WTC11 (cell line): Measurements from ENCODE around the gene CNBP. TPM values are rescaled to one million over a fixed set of nuclear protein-coding genes. Genes with fewer than 3 reads are reported as not detected.

Experiments used
- CBFB ChIP-seq: sonication (generic); formaldehyde crosslinking; IDR thresholded peaks from 2 replicates; pipeline ENCODE4 v1.8.1; 2022; ENCODE audit warnings: mild to moderate bottlenecking, low read depth, missing genetic modification reagents
- ELF4 ChIP-seq: sonication (generic); formaldehyde crosslinking; IDR thresholded peaks from 2 replicates; pipeline ENCODE4 v1.8.1; 2022; ENCODE audit warnings: low read depth, mild to moderate bottlenecking, moderate library complexity, missing genetic modification reagents
- EMX1 ChIP-seq: fragments of 250-450 bp; sonication (Bioruptor Pico); IDR thresholded peaks from 2 replicates; pipeline ENCODE4 v1.8.0; 2021; ENCODE audit warnings: mild to moderate bottlenecking
- ESRRA ChIP-seq: sonication (generic); formaldehyde crosslinking; IDR thresholded peaks from 2 replicates; pipeline ENCODE4 v1.8.1; 2022; ENCODE audit warnings: mild to moderate bottlenecking, missing genetic modification reagents, borderline replicate concordance
- ETV6 ChIP-seq: sonication (generic); formaldehyde crosslinking; IDR thresholded peaks from 2 replicates; pipeline ENCODE4 v1.8.1; 2022; ENCODE audit warnings: mild to moderate bottlenecking, missing genetic modification reagents
- FOXJ3 ChIP-seq: sonication (generic); formaldehyde crosslinking; IDR thresholded peaks from 2 replicates; pipeline ENCODE4 v1.9.0; 2021; ENCODE audit warnings: missing genetic modification reagents, mild to moderate bottlenecking, borderline replicate concordance
- FOXP1 ChIP-seq: sonication (generic); formaldehyde crosslinking; IDR thresholded peaks from 2 replicates; pipeline ENCODE4 v1.8.0; 2022; ENCODE audit warnings: missing genetic modification reagents, mild to moderate bottlenecking, moderate library complexity, borderline replicate concordance
- GABPB1 ChIP-seq: sonication (generic); formaldehyde crosslinking; IDR thresholded peaks from 2 replicates; pipeline ENCODE4 v1.8.1; 2023; ENCODE audit warnings: mild to moderate bottlenecking, missing genetic modification reagents
- GRHL2 ChIP-seq: fragments of 250-450 bp; sonication (Bioruptor Pico); IDR thresholded peaks from 2 replicates; pipeline ENCODE4 v1.8.0; 2022; ENCODE audit warnings: mild to moderate bottlenecking, moderate library complexity; ENCODE audit not compliant: insufficient replicate concordance, severe bottlenecking
- GTF2I ChIP-seq: fragments of 250-450 bp; sonication (Bioruptor Pico); conservative IDR thresholded peaks from 2 replicates; pipeline ENCODE4 v1.4.0; 2021; ENCODE audit warnings: mild to moderate bottlenecking
- HMGA2 ChIP-seq: fragments of 250-450 bp; sonication (Bioruptor Pico); IDR thresholded peaks from 2 replicates; pipeline ENCODE4 v1.4.0; 2021; ENCODE audit warnings: mild to moderate bottlenecking, moderate library complexity
- JAZF1 ChIP-seq: fragments of 250-450 bp; sonication (Bioruptor Pico); IDR thresholded peaks from 2 replicates; pipeline ENCODE4 v1.9.0; 2021; ENCODE audit warnings: moderate library complexity, mild to moderate bottlenecking, inconsistent platforms
- KAT7 ChIP-seq: sonication (generic); formaldehyde crosslinking; IDR thresholded peaks from 2 replicates; pipeline ENCODE4 v1.8.1; 2023; ENCODE audit warnings: missing genetic modification reagents, mild to moderate bottlenecking, borderline replicate concordance
- MXD4 ChIP-seq: fragments of 250-450 bp; sonication (Bioruptor Pico); IDR thresholded peaks from 2 replicates; pipeline ENCODE4 v1.8.0; 2021; ENCODE audit warnings: mild to moderate bottlenecking, moderate library complexity, borderline replicate concordance
- RELA ChIP-seq: sonication (generic); formaldehyde crosslinking; IDR thresholded peaks from 2 replicates; pipeline ENCODE4 v1.8.1; 2022; ENCODE audit warnings: missing genetic modification reagents, mild to moderate bottlenecking, borderline replicate concordance
- RORB ChIP-seq: fragments of 250-450 bp; sonication (Bioruptor Pico); IDR thresholded peaks from 2 replicates; pipeline ENCODE4 v1.9.0; 2021; ENCODE audit warnings: mild to moderate bottlenecking
- SMAD3 ChIP-seq: sonication (generic); formaldehyde crosslinking; IDR thresholded peaks from 2 replicates; pipeline ENCODE4 v1.8.0; 2022; ENCODE audit warnings: missing genetic modification reagents, mild to moderate bottlenecking, borderline replicate concordance
- SP1 ChIP-seq: sonication (generic); formaldehyde crosslinking; conservative IDR thresholded peaks from 2 replicates; pipeline ENCODE4 v1.8.1; 2022; ENCODE audit warnings: missing genetic modification reagents
- TEAD1 ChIP-seq: sonication (generic); formaldehyde crosslinking; IDR thresholded peaks from 2 replicates; pipeline ENCODE4 v1.8.0; 2022; ENCODE audit warnings: mild to moderate bottlenecking, missing genetic modification reagents
- ZBTB21 ChIP-seq: sonication (generic); formaldehyde crosslinking; IDR thresholded peaks from 2 replicates; pipeline ENCODE4 v1.8.1; 2023; ENCODE audit warnings: mild to moderate bottlenecking, missing genetic modification reagents, borderline replicate concordance
- ZNF219 ChIP-seq: sonication (generic); formaldehyde crosslinking; IDR thresholded peaks from 2 replicates; pipeline ENCODE4 v1.8.0; 2023; ENCODE audit warnings: missing genetic modification reagents, mild to moderate bottlenecking, borderline replicate concordance
- ZNF232 ChIP-seq: sonication (generic); formaldehyde crosslinking; IDR thresholded peaks from 2 replicates; pipeline ENCODE4 v1.8.0; 2022; ENCODE audit warnings: mild to moderate bottlenecking, missing genetic modification reagents
- total RNA-seq: library from RNA; stranded (reverse); gene quantifications from 3 replicates; pipeline ENCODE4 v1.2.3, GENCODE V29; 2021
- TF ChIP-seq, protein P1 (sequence below): fragments of 250-450 bp; sonication (Bioruptor Pico); conservative IDR thresholded peaks from 2 replicates; pipeline ENCODE4 v1.9.0; 2021; ENCODE audit warnings: mild to moderate bottlenecking
- TF ChIP-seq, protein P2 (sequence below): fragments of 250-450 bp; sonication (Bioruptor Pico); IDR thresholded peaks from 2 replicates; pipeline ENCODE4 v1.8.0; 2021; ENCODE audit warnings: mild to moderate bottlenecking
- TF ChIP-seq, protein P3 (sequence below): sonication (generic); formaldehyde crosslinking; IDR thresholded peaks from 2 replicates; pipeline ENCODE4 v1.8.0; 2022; ENCODE audit warnings: mild to moderate bottlenecking, missing genetic modification reagents
- TF ChIP-seq, protein P4 (sequence below): sonication (generic); formaldehyde crosslinking; IDR thresholded peaks from 2 replicates; pipeline ENCODE4 v1.8.0; 2022; ENCODE audit warnings: missing genetic modification reagents
- TF ChIP-seq, protein P5 (sequence below): sonication (generic); formaldehyde crosslinking; IDR thresholded peaks from 2 replicates; pipeline ENCODE4 v1.8.1; 2022; ENCODE audit warnings: low read depth, missing genetic modification reagents, borderline replicate concordance
- TF ChIP-seq, protein P6 (sequence below): sonication (generic); formaldehyde crosslinking; conservative IDR thresholded peaks from 2 replicates; pipeline ENCODE4 v1.8.1; 2023; ENCODE audit warnings: mild to moderate bottlenecking, low read depth, missing genetic modification reagents, moderate library complexity

CNBP gene
- total RNA-seq, 1 experiment from 2014 or later: 329 TPM

DNA sequence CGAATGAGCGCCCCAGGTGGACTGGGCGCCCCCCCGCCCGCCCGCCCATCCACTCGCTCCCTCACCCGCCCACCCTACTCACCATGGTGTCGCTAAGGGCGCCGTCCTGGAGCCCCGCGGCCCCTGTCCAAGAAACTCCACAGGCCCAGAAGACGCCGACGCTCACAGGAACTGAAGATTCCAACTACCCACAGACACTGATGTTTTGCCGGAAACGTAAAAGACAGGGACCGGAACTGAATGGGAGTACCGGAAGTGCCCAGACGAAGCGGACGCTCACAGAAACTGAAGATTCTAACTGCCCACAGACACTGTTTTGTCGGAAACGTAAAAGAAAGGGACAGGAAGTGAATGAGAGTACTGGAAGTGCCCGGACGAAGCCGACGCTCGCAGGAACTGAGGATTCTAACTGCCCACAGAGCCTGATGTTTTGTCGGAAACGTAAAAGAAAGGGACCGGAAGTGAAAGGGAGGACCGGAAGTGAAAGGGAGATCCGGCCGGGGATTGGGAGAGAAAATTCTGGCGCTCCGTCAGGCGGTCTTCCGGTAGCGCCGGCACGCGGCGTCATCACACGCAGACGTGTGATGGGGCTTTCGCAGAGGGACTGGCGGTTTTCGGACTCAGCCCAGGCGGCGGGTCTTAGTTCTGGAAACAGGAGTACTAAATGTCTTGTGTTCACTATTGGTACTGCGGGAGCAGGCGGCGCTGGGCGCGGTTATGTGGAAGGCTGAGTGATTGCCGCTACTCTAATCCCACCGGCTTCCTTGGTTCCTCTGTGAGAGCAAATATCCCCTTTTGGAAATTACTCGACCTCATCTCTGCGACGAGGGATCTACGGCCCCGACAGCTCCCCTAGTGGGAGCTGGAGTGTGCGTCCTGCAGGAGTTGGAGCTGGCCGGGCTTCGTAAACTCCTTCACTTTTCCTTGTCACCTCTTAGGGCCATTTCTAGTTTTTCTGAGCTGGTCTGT is 22.5 kb downstream of the CNBP start, which contains the start of gene ISY1 (continued):
- TF ChIP-seq, protein P1, sequence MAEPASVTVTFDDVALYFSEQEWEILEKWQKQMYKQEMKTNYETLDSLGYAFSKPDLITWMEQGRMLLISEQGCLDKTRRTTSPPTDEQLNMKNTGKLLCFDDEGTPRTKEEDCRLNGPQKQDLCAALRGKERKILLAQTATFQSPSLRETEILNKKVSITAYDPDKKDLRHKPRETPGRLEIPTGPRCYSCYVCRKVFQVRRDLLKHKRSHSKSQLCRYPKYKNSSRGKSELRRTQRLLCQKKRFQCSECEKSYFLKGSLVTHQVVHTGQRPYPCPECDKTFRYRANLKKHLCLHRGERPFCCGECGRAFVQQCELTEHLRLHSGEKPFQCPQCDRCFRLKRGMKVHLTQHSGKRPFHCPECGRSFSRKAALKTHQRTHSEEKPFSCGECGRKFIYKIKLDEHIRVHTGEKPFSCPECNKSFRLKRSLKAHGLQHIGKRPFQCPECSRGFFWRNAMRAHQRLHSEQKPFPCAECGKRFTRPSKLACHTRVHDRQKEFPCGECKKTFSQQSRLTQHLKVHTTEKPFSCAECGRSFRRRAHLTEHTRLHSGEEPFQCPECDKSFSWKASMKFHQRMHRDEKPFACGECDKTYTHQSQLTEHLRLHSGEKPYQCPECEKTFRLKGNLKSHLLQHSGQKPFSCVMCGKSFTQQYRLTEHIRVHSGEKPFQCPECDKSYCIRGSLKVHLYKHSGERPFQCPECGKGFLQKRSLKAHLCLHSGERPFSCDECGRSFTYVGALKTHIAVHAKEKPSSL: no peak
- TF ChIP-seq ZNF232 (CRISPR knock-in tag) (no peak), SP1 (peak; percentile 59), HMGA2 (CRISPR knock-in tag) (no peak), ZNF219 (CRISPR knock-in tag) (no peak), ESRRA (CRISPR knock-in tag) (no peak), FOXJ3 (CRISPR knock-in tag) (no peak), FOXP1 (CRISPR knock-in tag) (0 out of 2 replicates have a peak, but pooled peaks have one; percentile 53), CBFB (CRISPR knock-in tag) (no peak), JAZF1 (no peak), MXD4 (no peak), EMX1 (CRISPR knock-in tag) (no peak), TEAD1 (CRISPR knock-in tag) (0 out of 2 replicates have a peak, but pooled peaks have one; percentile 55), ETV6 (CRISPR knock-in tag) (no peak), GABPB1 (CRISPR knock-in tag) (peak; percentile 93), KAT7 (CRISPR knock-in tag) (no peak), RORB (CRISPR knock-in tag) (no peak), GTF2I (CRISPR knock-in tag) (no peak), SMAD3 (no peak), RELA (no peak), GRHL2 (CRISPR knock-in tag) (no peak), ZBTB21 (no peak), ELF4 (CRISPR knock-in tag) (no peak)
- TF ChIP-seq, protein P2, sequence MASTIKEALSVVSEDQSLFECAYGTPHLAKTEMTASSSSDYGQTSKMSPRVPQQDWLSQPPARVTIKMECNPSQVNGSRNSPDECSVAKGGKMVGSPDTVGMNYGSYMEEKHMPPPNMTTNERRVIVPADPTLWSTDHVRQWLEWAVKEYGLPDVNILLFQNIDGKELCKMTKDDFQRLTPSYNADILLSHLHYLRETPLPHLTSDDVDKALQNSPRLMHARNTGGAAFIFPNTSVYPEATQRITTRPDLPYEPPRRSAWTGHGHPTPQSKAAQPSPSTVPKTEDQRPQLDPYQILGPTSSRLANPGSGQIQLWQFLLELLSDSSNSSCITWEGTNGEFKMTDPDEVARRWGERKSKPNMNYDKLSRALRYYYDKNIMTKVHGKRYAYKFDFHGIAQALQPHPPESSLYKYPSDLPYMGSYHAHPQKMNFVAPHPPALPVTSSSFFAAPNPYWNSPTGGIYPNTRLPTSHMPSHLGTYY (CRISPR knock-in tag): no peak
- TF ChIP-seq, protein P3, sequence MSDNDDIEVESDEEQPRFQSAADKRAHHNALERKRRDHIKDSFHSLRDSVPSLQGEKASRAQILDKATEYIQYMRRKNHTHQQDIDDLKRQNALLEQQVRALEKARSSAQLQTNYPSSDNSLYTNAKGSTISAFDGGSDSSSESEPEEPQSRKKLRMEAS (CRISPR knock-in tag): no peak
- TF ChIP-seq, protein P4, sequence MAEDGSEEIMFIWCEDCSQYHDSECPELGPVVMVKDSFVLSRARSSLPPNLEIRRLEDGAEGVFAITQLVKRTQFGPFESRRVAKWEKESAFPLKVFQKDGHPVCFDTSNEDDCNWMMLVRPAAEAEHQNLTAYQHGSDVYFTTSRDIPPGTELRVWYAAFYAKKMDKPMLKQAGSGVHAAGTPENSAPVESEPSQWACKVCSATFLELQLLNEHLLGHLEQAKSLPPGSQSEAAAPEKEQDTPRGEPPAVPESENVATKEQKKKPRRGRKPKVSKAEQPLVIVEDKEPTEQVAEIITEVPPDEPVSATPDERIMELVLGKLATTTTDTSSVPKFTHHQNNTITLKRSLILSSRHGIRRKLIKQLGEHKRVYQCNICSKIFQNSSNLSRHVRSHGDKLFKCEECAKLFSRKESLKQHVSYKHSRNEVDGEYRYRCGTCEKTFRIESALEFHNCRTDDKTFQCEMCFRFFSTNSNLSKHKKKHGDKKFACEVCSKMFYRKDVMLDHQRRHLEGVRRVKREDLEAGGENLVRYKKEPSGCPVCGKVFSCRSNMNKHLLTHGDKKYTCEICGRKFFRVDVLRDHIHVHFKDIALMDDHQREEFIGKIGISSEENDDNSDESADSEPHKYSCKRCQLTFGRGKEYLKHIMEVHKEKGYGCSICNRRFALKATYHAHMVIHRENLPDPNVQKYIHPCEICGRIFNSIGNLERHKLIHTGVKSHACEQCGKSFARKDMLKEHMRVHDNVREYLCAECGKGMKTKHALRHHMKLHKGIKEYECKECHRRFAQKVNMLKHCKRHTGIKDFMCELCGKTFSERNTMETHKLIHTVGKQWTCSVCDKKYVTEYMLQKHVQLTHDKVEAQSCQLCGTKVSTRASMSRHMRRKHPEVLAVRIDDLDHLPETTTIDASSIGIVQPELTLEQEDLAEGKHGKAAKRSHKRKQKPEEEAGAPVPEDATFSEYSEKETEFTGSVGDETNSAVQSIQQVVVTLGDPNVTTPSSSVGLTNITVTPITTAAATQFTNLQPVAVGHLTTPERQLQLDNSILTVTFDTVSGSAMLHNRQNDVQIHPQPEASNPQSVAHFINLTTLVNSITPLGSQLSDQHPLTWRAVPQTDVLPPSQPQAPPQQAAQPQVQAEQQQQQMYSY (CRISPR knock-in tag): no peak
- TF ChIP-seq, protein P5, sequence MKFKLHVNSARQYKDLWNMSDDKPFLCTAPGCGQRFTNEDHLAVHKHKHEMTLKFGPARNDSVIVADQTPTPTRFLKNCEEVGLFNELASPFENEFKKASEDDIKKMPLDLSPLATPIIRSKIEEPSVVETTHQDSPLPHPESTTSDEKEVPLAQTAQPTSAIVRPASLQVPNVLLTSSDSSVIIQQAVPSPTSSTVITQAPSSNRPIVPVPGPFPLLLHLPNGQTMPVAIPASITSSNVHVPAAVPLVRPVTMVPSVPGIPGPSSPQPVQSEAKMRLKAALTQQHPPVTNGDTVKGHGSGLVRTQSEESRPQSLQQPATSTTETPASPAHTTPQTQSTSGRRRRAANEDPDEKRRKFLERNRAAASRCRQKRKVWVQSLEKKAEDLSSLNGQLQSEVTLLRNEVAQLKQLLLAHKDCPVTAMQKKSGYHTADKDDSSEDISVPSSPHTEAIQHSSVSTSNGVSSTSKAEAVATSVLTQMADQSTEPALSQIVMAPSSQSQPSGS (CRISPR knock-in tag): no peak
- TF ChIP-seq, protein P6, sequence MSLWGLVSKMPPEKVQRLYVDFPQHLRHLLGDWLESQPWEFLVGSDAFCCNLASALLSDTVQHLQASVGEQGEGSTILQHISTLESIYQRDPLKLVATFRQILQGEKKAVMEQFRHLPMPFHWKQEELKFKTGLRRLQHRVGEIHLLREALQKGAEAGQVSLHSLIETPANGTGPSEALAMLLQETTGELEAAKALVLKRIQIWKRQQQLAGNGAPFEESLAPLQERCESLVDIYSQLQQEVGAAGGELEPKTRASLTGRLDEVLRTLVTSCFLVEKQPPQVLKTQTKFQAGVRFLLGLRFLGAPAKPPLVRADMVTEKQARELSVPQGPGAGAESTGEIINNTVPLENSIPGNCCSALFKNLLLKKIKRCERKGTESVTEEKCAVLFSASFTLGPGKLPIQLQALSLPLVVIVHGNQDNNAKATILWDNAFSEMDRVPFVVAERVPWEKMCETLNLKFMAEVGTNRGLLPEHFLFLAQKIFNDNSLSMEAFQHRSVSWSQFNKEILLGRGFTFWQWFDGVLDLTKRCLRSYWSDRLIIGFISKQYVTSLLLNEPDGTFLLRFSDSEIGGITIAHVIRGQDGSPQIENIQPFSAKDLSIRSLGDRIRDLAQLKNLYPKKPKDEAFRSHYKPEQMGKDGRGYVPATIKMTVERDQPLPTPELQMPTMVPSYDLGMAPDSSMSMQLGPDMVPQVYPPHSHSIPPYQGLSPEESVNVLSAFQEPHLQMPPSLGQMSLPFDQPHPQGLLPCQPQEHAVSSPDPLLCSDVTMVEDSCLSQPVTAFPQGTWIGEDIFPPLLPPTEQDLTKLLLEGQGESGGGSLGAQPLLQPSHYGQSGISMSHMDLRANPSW (CRISPR knock-in tag): no peak
